GM18870 (cell line): ENCODE data around the gene MOGAT2.
"Not testable (repeated sequence)": the region's sequence is repeated elsewhere in the genome, so short reads cannot be mapped to it uniquely, and the experiment has no call there.

ENCODE experiments used
- ATAC-seq: cut with Tn5 transposase; IDR thresholded peaks from one replicate; pipeline ENCODE4 v1.9.1; 2021; ENCODE audit warnings: moderate library complexity; ENCODE audit not compliant: unreplicated experiment

Gene MOGAT2

DNA sequence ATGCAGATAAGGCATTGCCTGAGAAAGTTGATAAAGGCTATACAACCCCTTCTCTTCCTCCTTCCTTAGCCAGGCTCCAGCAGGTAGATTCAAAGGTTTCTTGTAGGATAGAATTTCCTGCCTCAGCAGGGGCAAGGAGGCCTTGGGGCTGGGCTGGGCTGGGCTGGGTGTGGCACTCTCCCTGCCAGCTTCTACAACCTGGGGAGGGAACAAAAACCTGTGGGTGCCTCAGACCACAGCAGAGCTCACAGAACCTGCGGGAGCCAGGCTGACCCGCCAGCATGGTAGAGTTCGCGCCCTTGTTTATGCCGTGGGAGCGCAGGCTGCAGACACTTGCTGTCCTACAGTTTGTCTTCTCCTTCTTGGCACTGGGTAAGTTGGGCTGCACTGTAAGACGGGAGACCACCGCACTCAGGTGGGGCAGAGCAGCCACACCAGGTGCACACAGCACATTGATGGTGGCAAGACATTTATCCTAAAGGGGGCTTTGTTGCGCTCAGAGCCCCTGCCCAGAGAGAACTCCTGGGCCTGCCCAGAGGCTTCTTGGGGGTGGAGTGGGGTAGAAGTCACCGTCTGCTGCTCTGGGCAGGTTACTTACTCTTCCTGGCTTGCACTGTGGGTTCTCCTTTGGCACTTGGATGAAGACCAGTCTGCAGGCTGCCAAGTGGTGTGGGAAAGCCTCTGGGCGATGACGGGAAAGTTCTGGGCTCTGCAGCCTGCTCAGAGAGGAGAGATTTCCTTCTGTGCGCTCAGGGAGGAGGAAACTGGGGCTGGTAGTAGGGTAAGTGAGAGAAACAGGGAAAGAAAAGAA lies at the start of gene MOGAT2:
Gene MOGAT2 (plus strand): TSS at position 231 of the 811 bp plus-strand sequence. CDS start 51 bp downstream, at position 282.
- no peak for ATAC-seq

DNA sequence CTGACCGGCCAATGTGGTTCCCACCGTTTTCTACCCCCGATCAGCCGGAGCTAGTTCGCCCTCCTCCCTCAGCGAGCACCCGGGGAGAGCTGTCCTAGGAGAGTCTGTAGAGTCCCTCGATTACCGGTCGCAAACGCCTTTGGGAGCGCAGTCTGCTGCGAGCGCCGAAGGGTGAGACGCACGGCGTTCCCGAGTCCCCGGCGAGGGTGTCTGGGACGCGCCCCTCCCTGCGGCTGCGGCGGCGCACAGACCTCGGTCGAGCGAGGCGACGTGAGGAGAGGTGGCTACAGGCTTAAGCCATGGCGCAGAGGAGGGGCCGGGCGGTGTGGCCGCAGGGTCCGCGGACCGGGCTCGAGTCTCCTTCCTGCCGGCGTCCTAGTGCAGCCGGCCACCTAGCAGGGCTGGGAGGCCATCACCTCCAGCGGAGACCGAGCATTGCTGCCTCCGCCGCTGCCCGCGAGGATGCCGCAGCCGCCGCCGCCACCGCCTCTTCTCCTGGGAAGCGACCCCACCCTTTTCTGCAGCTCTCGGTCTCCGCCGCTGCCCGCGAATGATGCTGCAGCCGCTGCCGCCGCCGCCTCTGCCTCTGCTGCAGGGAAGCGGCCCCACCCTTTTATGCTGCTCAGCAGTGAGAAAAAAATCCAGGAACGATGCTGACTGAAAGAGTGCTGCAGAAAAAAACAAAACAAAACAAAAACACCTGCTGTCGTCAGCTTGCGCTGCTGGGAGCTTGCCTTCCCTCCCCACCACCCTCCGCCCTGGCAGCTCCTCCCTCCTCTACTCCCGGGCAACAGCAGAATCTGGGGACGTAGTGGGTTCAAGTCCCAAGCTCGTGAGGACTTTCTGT lies 49.0 kb upstream of the MOGAT2 start, which contains the start of gene MAP6:
Gene MAP6 (minus strand): TSS at position 588 of the 847 bp plus-strand sequence. CDS start 669 bp downstream, outside the sequence.
- ATAC-seq = no peak

DNA sequence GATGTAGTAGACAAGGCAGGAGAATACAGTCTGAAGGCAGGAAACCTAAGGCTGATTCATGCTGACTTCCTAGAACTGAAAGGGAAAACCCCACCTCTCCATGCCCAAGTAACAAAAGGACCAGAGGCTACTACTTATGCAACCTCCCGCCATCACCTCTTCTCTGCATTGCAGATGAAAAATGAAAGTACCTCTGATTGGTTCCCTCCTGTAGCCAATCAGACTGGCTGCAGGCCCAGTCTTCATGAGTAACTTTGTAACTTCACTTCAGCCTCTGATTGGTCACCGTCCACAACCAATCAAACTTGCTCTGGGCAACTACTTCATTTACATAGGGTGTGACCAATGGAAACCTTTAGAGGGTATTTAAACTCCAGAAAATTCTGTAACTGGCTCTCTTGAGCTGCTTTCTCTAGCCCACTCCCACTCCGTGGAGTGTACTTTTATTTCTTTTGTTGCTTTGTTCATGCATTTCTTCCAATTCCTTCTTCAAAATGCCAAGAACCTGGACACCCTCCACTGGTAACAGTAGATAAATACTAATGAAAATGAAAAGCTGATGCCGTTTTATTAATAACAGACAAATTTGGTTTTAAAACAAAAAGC lies 43.6 kb upstream of the MOGAT2 start:
- no peak for ATAC-seq

DNA sequence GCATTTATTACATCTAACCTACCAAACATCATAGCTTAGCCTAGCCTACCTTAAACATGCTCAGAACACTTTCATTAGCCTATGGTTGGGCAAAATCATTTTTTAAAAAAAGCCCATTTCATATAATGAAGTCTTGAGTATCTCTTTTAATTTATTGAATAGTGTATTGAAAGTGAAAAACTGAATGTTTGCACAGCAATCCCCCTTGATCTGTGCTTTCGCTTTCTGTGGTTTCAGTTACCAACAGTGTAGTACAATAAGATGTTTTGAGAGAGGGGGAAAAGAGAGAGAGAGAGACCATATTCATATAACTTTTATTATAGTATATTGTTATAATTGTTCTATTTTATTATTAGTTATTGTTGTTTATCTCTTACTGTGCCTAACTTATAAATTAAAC lies 40.4 kb upstream of the MOGAT2 start:
- no peak for ATAC-seq

DNA sequence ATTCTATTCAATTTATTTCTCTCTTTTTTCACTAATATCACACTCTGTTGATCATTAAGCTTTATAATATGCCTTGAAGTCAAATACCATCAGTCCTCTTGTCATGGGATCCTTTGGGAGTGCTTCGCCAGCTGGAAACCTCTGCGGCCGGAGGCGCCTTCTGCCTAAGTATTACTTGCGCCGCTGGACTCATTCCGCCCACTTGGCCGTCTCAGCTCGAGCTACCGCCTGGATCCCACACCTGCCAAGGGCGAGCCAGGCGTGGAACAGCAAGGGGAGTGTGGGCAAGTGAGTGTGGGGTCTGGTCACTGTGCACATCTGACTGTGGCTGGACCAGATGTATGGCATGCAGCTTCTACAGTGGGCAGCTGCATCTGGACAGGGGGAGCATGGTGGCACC lies 39.7 kb upstream of the MOGAT2 start:
- ATAC-seq = no peak

DNA sequence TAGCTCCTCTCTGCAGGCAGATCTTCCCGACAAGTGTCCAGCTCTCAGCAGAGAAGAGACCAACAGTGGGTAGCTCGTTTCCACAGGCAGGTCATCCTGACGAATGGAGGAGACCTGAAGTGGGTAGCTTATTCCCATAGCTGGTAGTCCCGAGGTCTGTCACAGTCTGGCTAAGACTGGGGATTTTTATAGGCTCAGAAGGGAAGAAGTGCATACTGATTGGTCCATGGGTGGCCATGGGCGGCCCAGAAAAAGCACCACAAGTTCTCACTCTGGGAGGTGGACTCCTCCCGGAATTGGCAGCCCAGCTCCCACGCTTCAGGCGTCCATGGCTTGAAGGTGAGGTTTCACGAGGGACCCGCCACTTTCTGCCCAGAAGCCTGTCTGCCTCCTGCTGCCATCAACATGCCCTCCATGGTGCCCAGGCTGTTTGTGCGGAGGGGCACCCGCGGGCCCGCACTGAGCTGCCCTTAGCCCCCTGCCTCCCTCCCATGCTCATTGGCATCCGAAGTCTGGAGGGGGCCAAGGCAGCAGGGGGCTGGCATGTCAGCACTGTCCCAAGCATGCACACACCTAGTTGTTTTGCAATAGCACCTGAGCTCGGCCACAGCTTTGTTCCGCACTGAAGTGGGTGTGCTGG lies 38.9 kb upstream of the MOGAT2 start:
- ATAC-seq = no peak

DNA sequence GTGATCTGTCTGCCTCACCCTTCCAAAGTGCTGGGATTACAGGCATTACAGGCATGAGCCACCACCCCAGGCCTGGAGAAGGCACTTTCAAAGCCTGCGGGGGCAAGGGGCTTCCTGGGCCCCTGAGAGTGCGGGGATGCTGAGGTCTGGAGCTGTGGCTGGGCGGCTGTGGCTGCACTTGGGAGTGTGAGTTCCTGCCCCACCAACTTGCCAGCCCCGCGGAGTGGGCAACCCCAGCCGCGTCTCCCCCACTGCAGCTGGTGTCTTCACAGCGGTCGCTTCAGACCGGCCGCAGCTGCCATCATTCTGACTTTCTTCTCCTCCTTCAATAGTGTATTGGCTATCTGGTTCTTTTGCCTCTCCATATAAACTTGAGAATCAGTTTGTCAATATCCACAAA lies 38.1 kb upstream of the MOGAT2 start:
- ATAC-seq = no peak

DNA sequence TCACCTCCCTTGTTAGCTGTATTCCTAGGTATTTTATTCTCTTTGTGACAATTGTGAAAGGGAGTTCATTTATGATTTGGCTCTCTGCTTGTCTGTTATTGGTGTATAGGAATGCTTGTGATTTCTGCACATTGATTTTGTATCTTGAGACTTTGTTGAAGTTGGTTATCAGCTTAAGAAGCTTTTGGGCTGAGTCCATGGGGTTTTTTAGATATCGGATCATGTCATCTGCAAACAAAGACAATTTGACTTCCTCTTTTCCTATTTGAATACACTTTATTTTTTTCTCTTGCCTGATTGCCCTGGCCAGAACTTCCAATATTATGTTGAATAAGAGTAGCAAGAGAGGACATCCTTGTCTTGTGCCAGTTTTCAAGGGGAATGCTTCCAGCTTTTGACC lies 33.8 kb upstream of the MOGAT2 start:
- ATAC-seq = not testable (repeated sequence)

DNA sequence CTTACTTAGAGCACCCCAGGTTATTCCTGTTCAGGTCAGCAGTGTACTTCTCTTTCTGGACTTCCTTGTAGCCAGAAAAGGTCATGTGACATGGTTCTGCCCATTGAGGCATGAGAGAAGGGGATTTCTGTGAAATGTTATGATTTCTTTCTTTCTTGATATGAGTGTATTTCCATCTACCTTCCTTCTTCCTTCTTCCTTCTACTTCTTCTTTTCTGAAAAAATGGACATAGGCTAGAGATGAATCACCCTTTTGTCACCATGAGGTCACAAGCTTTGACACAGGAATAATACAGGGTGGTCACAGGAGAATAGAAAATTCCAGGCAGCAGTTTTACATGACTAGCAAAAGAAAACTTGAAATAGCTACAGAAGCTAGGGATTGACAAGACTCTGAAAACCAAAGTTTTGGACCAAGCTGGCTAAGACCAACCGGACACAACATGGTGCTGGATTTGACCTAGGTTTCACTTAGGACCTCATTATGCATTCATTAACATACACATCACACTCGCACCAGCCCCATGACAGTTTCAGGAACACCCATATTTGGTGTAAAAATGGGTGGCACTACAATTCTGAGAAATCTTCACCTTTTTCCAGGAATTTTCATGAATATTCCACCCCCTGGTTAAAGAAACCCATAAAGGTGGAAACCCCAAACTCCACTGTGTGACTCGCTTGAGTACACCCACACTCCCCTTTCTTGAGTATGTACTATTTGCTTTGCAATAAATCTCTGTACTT lies 27.6 kb upstream of the MOGAT2 start:
- peak; percentile 86 for ATAC-seq

DNA sequence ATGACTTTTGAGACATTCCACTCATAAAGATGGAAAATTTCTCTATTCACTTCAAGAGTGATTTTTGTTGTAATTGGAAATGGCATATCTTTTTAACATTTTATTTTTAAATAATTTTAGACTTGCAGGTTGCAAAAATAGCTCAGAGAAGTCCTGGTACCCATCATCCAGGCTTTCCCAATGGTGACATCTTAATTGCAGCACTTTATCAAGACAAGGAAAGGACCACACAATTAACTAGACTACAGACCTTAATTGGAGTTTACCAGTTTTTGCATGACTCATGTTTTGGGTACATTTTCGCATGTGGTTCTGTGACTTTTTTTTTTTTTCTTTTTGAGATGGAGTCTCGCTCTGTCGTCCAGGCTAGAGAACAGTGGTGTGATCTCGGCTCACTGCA lies 25.8 kb upstream of the MOGAT2 start:
- ATAC-seq = no peak

DNA sequence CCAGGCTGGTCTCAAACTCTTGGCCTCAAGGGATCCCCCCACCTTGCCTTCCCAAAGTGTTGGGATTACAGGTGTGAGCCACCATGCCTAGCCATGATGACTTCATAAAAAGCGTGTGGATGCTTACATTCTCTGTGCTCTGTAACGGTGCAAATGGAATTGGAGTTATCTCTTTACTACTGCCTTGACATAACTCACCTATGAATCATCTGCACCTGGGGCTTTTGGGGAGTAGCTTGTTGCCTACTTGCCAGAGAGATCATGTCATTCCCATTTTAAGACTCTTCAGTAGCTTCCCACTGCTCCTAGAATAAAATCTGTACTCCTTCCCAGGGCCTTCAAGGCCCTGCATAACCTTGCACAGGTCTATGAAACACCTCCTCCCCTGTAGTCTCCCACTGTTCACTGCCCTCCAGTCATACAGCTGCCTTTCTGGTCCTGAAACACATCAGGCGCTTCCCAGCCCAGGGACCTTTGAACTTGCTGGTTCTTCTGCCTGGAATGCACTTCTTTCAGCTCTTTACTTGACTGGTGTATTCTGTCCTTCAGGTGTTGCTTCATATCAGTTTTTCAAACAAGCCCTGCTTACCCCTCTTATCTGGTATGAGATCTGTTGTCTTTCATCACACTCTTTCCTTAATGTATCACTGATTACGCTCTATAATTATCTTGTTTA lies 19.6 kb upstream of the MOGAT2 start:
- ATAC-seq = no peak

DNA sequence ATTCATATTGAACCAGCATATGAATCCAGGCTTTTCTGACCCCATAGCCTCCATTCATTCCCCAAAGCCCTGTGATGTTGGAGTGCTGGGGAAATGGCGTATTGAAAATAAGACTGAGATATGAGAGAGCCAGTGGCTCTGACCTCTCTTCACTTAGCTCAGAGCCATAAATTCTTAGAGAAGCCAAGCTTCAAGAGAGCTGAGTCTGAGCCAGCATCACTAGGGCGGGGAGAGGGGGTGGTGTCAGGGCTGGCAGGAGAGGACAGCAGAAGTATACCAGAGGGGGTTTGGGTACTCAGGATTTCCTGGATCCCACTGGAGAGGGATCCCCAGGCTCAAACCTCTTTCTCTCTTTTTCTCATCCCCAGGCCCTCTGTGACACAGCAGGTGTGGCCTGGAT lies 16.7 kb upstream of the MOGAT2 start:
- no peak for ATAC-seq

DNA sequence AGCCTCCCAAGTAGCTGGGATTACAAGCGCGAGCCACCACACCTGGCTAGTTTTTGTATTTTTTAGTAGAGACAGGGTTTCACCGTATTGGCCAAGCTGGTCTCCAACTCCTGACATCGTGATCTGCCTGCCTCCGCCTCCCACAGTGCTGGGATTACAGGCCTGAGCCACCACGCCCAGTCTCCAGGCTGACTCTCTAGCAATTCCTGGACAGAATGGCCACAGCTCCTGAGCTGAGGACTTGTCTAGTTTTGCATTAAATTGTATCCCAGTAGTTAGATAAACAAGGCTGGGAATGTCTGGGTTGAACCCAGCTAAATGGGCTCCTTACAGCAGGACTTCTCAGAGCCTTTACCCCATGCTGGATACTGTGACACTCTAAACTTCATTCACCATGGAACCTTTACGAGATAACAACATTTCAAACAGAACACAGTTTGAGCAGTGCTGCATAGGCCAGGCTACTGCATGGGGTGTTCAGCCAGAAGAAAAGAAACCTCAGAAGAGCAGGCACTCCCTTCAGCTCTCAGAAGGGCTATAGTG lies 13.9 kb upstream of the MOGAT2 start:
- ATAC-seq = no peak

DNA sequence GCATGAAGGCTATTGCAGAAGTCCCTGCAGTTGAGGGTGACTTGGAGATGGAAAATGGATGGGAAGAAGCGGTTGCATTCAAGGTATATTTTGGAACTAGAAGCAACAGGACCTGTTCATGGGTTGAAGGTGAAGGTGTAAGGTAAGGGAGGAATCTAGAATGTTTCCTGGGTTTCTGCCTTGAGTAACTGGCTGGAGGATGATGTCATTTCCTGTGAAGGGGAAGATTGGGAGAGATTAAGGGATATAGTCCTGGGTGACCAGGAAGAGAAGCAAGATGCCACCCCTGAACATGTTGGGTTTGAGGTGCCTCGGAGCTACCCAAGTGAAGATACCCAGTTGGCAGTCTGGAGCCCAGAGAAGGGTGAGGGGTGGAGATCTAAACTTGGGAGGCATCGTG lies 12.1 kb upstream of the MOGAT2 start:
- ATAC-seq = no peak

DNA sequence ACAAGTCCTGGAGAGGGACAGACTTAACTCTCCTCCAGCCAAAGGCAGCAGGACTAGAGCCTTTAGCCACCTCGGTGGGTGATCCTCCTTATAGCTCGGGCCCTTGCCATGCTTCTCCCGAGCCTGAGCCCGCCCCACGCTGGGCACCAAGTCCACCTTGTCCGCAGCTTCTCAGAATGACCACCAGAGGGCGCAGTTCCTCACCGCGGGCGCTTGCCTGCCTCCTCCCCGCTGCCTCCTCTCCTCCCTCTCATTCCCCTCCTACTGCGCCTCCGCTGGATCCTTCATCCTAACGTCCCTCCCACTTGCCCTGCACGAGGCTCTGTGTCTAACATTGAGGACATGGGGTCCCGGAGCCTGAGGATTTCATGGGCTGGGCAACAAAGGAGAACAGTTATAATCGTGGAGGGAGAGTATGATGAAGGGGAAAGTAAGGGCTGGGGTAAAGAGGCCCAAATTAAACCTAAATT lies 11.3 kb upstream of the MOGAT2 start:
- ATAC-seq = no peak

DNA sequence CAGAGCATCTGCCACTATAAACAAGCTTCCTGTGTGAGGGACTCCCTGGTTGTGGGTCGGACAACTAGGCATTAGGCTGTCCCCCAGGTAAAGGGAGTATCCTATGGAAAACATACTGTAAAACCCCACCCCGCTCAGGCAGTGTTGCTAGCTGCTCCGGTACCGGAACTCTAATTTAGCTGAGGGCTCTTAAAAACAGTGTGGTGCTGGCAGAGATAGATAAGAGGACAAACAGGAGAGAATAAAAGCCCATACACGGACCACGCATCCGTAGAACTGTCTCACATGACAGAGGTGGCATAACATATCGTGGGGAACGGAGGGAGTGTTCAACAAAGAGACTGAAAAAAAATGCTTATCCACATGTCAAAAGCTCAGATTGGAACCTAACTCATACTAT lies 3.4 kb upstream of the MOGAT2 start:
- ATAC-seq = no peak

DNA sequence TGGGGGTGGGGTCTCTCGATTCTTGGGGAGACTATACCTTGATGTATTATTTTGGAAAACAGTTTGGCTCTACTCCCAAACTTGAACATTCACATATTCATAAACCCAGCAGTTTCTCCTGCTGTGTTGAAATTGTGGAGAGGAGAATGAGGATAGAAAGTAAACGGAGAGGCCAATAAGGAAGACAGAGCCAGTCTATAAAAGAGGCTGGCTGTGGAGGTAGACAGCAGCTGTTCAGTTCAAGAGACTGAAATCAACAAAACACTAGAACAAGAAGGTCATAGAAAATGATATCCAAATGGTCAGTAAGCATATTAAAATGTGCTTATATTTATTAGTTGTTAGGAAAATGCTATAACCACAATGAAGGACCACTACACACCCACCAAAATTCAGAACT lies 1.9 kb upstream of the MOGAT2 start:
- ATAC-seq = no peak

DNA sequence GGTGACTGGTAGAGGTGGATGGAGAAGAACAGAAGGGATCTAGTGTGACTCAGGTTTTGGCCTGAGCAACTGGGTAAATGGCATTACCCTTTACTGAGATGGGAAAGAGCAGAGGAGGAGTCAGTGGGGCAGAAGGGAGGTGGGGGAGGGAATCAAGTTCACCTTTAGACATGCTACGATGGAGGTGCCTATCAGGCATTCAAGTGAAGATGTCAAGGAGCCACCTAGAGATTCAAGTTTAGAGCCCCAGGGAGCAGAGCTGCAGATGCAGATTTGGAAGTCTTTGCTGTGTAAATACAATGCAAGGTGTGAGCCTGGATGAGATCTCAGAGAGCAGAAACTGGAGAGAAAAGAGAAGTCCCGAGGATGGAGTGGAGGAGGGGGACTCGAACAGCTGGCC lies 979 bp upstream of the MOGAT2 start:
- no peak for ATAC-seq
